Spleen (tissue), 11 donors: Measurements from ENCODE around the gene P2RX6. TPM values are rescaled to one million over a fixed set of nuclear protein-coding genes. Genes with fewer than 3 reads are reported as not detected.

Source experiments
- DNase-seq: peaks from one replicate; pipeline ENCODE4 v3.0.0-alpha.2; 2020
- H3K27ac ChIP-seq, 8 donors: fragments of 200-600 bp; sonication (generic) in 7 of 8; 1 replicate in 4 of 8; 2 replicates in 4 of 8; pipeline versions ENCODE4 v1.5.0 to v1.8.0; 2016 to 2021; ENCODE audit warnings: inconsistent platforms in 4 of 8, mild to moderate bottlenecking in 4 of 8, moderate library complexity in 1 of 8
- H3K27me3 ChIP-seq, 7 donors: fragments of 200-600 bp; sonication (generic) in 6 of 7; replicated peaks in 1 of 7; 1 replicate in 4 of 7; 2 replicates in 3 of 7; pipeline versions ENCODE4 v1.5.0 to v1.8.0; 2016 to 2021; ENCODE audit warnings: inconsistent platforms in 3 of 7, mild to moderate bottlenecking in 1 of 7
- H3K36me3 ChIP-seq, 6 donors: fragments of 200-600 bp; sonication (generic) in 5 of 6; 1 replicate in 4 of 6; 2 replicates in 2 of 6; pipeline versions ENCODE4 v1.5.0 to v1.8.0; 2016 to 2021; ENCODE audit warnings: inconsistent platforms in 2 of 6
- H3K4me1 ChIP-seq, 6 donors: fragments of 200-600 bp; sonication (generic) in 5 of 6; 1 replicate in 3 of 6; 2 replicates in 3 of 6; pipeline versions ENCODE4 v1.5.0 to v1.8.0; 2016 to 2021; ENCODE audit warnings: inconsistent platforms in 3 of 6
- H3K4me3 ChIP-seq, 8 donors: fragments of 200-600 bp; sonication (generic) in 7 of 8; 1 replicate in 4 of 8; 2 replicates in 4 of 8; pipeline versions ENCODE4 v1.5.0 to v1.8.0; 2016 to 2021; ENCODE audit warnings: inconsistent platforms in 4 of 8, mild to moderate bottlenecking in 4 of 8, moderate library complexity in 2 of 8
- H3K9me3 ChIP-seq, 8 donors: fragments of 200-600 bp; sonication (generic) in 7 of 8; 1 replicate in 4 of 8; 2 replicates in 4 of 8; pipeline versions ENCODE4 v1.5.0 to v1.8.0; 2016 to 2021; ENCODE audit warnings: inconsistent platforms in 4 of 8
- CTCF ChIP-seq, 11 experiments: fragments of 200-600 bp in 7 of 11; fragments of 450-650 bp in 4 of 11; sonication (generic) in 4 of 11; IDR thresholded peaks in 8 of 11; conservative IDR thresholded peaks in 3 of 11; 1 replicate in 7 of 11; 2 replicates in 4 of 11; pipeline versions ENCODE4 v1.4.0 to v1.8.0; 2016 to 2021; ENCODE audit warnings: antibody characterized with exemption in 11 of 11, inconsistent platforms in 4 of 11, mild to moderate bottlenecking in 1 of 11
- POLR2A ChIP-seq, 3 donors: fragments of 450-650 bp; IDR thresholded peaks; one replicate each; pipeline ENCODE4 v1.5.1; 2017; ENCODE audit warnings: antibody characterized with exemption in 3 of 3, mild to moderate bottlenecking in 1 of 3
- POLR2AphosphoS5 ChIP-seq, 3 donors: sonication (generic); formaldehyde crosslinking; IDR thresholded peaks; one replicate each; pipeline ENCODE4 v1.5.1; 2017; ENCODE audit warnings: antibody characterized with exemption in 3 of 3
- WGBS, 5 donors: extraction: QIAGEN DNeasy Blood & Tissue Kit in 3 of 5; methylation state at CpG; one replicate each; pipeline versions ENCODE4 v1.1.5 to v1.1.7; 2013 to 2018; 5-methylcytosine and 5-hydroxymethylcytosine counted together
- intact Hi-C: fragments of 100-400 bp; cut with DNase I; formaldehyde crosslinking; loops from one replicate; pipeline ENCODE4 v1.15.0; 2023; ENCODE audit warnings: low total_unique reads
- polyA plus RNA-seq, 3 donors: library from polyadenylated mRNA; stranded (reverse); fragments of 200-250 nt; gene quantifications; one replicate each; pipeline ENCODE4 v1.2.1, GENCODE V29; 2013
- total RNA-seq, 7 donors: library from RNA; depleted of rRNA in 3 of 7; stranded (reverse); fragments of >200 nt in 3 of 7; fragmentation: NEBNext Ultra II Directional in 4 of 7; extraction: Animal tissue kit (Norgen Biotek cat#: 25700) in 4 of 7; gene quantifications; one replicate each; pipeline versions ENCODE4 v1.1.0 to v1.2.1, GENCODE V29; 2016 to 2021
- donor health status: healthy with polysubstance abuse.
- donor health status: DM: no; HTN: no; CAD: no; lungs with moderate emphysema.
- donor health status: DM: no; HTN: no; CAD: no.
- donor health status: Bipolar disorder and iron deficiency.
- donor health status: healthy.
- donor health status: DM: no; HTN: no; CAD: no.
- donor health status: DM: yes; HTN: yes; CAD: no.

Gene P2RX6
- total and polyA plus RNA-seq, 10 donors: 0.86 to 14.4 (median 4.4) TPM

- 92 to 95% (median 93%) methylated on average over 17 to 23 of the region's 23 CpGs for WGBS, 5 donors
- intact Hi-C loops: no loop called here
- Histone ChIP-seq H3K4me3 (no peak overlapping the region), H3K36me3 (peaks cover 3 to 100% (median 84%) of the 10 kb centered on the region in 6 donors), H3K9me3 (no peaks in the 10 kb centered on the region), H3K27ac (no peak overlapping the region), H3K4me1 (peaks cover 10 to 25% (median 12%) of the 10 kb centered on the region in 6 donors), H3K27me3 (no peaks in the 10 kb centered on the region)
- no peak for DNase-seq
- TF ChIP-seq POLR2AphosphoS5 (IDR thresholded peaks at IDR 0.05): peak in 1 of 3 donors; percentile 3
- TF ChIP-seq CTCF (IDR thresholded peaks at IDR 0.05 in 8 of 11, conservative IDR thresholded peaks at IDR 0.05 in 3 of 11): no peak
- no peak for TF ChIP-seq POLR2A (IDR thresholded peaks at IDR 0.05)
Measured at GRCh38 chr22:20995329-20996030, 19.5 kb upstream of the P2RX6 start.

GRCh38 chr22:20996031-20996410 lies 18.9 kb upstream of the P2RX6 start:
- 90 to 96% (median 93%) methylated on average over 5 to 10 of the region's 10 CpGs for WGBS, 5 donors
- intact Hi-C loops: no loop called here
- H3K27ac ChIP-seq: no peak overlapping the region
- H3K36me3 ChIP-seq: peaks cover 3 to 98% (median 80%) of the 10 kb centered on the region in 6 donors
- peaks cover 15 to 31% (median 18%) of the 10 kb centered on the region in 6 donors for H3K4me1 ChIP-seq
- peak in 1 of 3 donors; percentile 53 for TF ChIP-seq POLR2AphosphoS5 (IDR thresholded peaks at IDR 0.05)
- TF ChIP-seq POLR2A (IDR thresholded peaks at IDR 0.05): no peak
- H3K9me3 ChIP-seq: no peaks in the 10 kb centered on the region
- DNase-seq: no peak
- H3K4me3 ChIP-seq: no peak overlapping the region
- H3K27me3 ChIP-seq: no peaks in the 10 kb centered on the region

GRCh38 chr22:20996598-20997535 lies 18.1 kb upstream of the P2RX6 start:
- intact Hi-C loops: no loop called here
- peak; percentile 2 to 75 (median 45) for TF ChIP-seq POLR2AphosphoS5 (IDR thresholded peaks at IDR 0.05)
- no peak for TF ChIP-seq CTCF (IDR thresholded peaks at IDR 0.05 in 8 of 11, conservative IDR thresholded peaks at IDR 0.05 in 3 of 11)
- no peak for TF ChIP-seq POLR2A (IDR thresholded peaks at IDR 0.05)
- no peaks in the 10 kb centered on the region for H3K9me3 ChIP-seq
- peaks cover 16 to 37% (median 22%) of the 10 kb centered on the region in 6 donors for H3K4me1 ChIP-seq
- H3K36me3 ChIP-seq: peaks cover 3 to 89% (median 73%) of the 10 kb centered on the region in 6 donors
- DNase-seq: no peak
- H3K27ac ChIP-seq: no peak overlapping the region
- no peak overlapping the region for H3K4me3 ChIP-seq
- WGBS, 5 donors: 90 to 95% (median 92%) methylated on average over 24 to 27 of the region's 27 CpGs
- no peaks in the 10 kb centered on the region for H3K27me3 ChIP-seq

- H3K27me3 ChIP-seq: no peaks in the 10 kb centered on the region
- H3K4me3 ChIP-seq: no peak overlapping the region
- H3K4me1 ChIP-seq: peaks cover 16 to 40% (median 24%) of the 10 kb centered on the region in 6 donors
- WGBS, 5 donors: 86 to 89% (median 88%) methylated on average over 5 to 13 of the region's 13 CpGs
- no peak overlapping the region for H3K27ac ChIP-seq
- H3K36me3 ChIP-seq: peaks cover 0 to 81% (median 65%) of the 10 kb centered on the region in 6 donors
- intact Hi-C loops: no loop called here
- no peak for DNase-seq
- peak in 2 of 3 donors; percentile 32 to 59 for TF ChIP-seq POLR2AphosphoS5 (IDR thresholded peaks at IDR 0.05)
- no peak for TF ChIP-seq POLR2A (IDR thresholded peaks at IDR 0.05)
- H3K9me3 ChIP-seq: no peaks in the 10 kb centered on the region
Measured at GRCh38 chr22:20997536-20998257, 17.3 kb upstream of the P2RX6 start.
